DMS114 treated with DMSO at 0.1 percent for 48 hours (cell line): ENCODE data around the gene DPH2.
A peak's percentile ranks its signal among the peaks of the same experiment; 100 is the strongest.

Experiments
- DNase-seq: peaks from one replicate; lab custom pipeline; 2025; ENCODE audit not compliant: unreplicated experiment; lab: John Stamatoyannopoulos, UW

Gene DPH2

GRCh38 chr1:43942411-43942810 lies 27.4 kb upstream of the DPH2 start:
- DNase-seq: no peak

- DNase-seq: no peak
Observed at GRCh38 chr1:43944860-43945259, 24.9 kb upstream of the DPH2 start.

DNA sequence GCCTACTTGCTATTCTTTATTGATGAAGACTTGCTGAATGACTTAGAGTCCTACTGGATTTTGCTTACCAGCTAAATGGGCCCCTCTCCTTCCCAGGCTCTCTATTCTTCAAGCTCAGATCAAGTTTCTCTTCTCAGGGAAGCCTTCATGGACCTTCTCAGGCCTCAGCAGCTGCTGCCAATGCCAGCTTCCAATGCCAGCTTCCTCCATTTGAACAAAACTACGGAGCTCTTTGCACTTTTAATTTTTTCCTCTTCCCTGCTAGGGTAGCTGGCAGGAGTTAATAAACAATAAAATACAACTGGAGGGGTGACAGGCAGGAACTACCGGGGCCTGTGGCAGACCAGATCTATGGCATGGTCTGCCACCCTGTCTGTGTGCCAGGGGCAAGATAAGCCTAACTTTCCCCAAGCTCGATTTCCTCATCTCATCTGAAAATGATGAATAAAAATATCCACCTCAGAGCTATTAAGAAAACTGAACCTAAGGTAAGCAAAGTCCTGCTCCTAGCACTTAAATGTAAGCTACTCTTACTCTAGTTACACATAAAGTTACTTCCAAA lies 24.1 kb upstream of the DPH2 start:
- DNase-seq: no peak

DNA sequence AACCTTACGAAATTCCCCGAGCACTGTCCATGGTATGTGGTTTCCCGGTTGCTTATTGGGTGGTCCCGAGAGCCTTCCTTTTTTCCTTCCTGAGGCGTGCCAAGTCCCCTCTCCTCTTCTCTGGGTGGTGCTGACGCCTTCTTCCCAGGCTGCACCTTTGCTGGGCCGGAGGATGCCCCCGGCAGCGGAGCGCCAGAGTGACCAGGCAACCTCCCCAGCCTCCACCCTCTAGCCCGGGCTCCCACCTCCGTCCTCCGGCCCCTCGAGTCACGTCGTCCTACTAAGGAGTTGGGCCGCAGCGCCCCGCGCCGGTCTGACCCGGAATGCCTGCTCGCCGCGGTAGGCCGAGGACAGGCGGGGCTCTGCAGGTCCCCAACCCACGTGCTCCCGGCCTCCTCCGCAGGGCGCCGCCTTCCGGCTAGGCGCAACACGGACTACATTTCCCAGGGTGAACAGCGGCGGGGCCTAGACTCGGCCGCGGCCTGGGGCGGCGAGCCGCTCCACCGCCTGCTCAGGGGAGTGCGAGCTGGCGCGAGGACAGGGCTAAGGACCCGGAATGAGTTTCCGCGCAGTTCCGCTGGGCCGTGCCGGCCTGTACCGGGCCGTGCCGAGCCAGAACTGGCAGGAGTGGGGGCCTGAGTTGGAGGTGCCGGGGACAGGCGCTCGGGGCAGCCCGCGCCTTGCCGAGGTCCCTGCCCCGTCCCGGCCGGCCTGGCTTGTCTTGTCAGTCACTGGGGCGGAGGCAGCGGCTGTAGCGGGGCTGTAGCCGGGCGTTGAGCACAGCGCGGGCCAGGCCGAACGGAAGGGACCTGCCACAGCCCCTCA lies 23.4 kb upstream of the DPH2 start, which contains the start of gene IPO13:
IPO13 (plus strand) TSS at position 715 of the 825 bp plus-strand sequence. CDS start 651 bp downstream, outside the sequence.
- peak; percentile 90 for DNase-seq

DNA sequence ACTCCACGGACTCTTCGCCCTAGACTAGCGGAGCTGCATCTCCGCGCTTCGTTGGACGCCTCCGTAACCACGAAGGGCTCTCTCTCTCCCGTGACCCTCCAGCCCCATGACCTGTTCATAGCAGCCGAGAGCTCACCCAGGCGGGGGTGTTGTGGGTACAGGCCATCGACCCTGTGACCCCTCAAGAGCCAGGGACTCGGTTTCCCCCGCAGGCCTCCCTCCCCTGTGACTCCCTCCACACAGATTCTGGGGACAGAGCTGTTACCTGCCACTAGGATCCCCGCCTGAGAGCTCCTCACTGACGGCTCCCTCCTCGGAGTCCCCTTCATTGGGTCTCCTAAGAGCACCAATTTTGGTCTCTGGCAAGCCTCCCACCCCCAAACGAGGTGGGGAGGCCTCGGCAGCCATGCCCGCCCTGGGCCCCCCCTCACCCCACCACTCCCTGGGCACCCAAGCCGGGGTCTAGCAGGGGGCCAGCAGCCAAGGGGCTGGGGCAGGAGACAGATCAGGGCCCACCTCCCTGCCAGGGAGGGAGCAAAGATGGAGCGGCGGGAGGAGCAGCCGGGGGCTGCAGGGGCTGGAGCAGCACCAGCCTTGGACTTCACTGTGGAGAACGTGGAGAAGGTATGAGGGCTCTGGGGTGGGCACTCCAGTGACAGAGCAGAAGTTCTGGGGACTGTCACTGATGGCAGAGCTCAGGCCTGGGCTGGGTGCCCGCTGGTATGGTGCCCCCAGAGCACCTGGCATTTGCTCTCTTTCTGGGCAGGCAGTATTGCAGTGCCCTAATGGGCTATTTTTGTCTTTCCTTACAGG lies 22.5 kb upstream of the DPH2 start:
- no peak for DNase-seq

- DNase-seq: no peak
Observed at GRCh38 chr1:43947874-43948437, 21.9 kb upstream of the DPH2 start.

DNA sequence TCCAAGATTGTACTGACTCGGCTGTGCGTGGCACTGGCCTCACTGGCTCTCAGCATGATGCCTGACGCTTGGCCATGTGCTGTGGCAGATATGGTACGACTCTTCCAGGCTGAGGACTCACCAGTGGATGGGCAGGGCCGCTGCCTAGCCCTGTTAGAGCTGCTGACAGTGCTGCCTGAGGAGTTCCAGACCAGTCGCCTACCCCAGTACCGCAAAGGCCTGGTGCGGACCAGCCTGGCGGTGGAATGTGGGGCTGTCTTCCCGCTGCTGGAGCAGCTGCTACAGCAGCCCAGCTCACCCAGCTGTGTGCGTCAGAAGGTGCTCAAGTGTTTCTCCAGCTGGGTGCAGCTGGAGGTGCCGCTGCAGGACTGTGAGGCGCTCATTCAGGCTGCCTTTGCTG lies 20.1 kb upstream of the DPH2 start:
- no peak for DNase-seq

- DNase-seq: no peak
Observed at GRCh38 chr1:43951021-43951985, 18.5 kb upstream of the DPH2 start.

DNA sequence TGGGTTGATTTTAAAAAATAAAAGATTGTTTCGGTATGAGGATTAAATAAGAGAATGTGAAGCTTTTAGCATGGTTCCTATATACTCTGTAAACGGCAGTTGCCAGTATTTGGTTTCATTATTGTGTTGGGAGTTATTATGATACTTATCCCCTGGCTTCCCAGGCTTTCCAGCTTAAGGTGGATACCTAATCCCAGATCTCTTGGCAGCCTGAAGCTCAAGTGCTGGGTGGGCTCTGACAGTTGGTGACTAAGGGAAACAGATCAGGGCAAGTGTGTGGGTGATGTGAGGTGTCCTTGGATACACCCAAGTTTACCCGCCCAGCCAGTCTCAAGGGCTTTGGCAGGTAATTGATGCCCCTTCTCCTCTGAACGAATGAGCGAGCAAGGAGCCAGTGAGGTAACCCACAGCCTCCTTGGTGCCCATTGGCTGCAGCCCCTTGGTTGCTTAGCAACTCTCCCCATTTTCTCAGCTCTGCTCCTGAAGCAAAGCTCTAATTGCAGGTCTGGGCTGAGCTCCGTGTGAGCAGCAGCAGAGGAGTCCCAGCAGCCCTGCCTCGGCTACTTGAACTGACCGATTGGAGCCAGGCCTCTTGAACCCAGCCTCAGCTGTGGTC lies 17.0 kb upstream of the DPH2 start:
- DNase-seq: no peak

GRCh38 chr1:43953361-43953760 lies 16.4 kb upstream of the DPH2 start:
- DNase-seq: no peak

GRCh38 chr1:43954036-43954435 lies 15.8 kb upstream of the DPH2 start:
- DNase-seq: no peak

DNA sequence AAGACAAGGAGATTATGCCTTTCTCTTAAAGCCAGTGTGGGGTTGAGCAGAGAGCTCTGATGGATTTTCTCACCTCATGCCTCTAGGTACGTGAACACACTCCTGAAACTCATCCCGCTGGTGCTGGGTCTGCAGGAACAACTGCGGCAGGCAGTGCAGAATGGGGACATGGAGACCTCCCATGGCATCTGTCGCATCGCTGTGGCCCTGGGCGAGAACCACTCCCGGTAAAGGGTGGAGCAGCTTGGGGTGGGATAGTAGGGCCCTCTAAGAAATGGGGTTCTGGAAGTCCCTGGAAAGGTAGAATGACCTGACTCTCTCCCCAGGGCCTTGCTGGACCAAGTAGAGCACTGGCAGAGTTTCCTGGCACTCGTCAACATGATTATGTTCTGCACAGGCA lies 13.6 kb upstream of the DPH2 start:
- no peak for DNase-seq

DNA sequence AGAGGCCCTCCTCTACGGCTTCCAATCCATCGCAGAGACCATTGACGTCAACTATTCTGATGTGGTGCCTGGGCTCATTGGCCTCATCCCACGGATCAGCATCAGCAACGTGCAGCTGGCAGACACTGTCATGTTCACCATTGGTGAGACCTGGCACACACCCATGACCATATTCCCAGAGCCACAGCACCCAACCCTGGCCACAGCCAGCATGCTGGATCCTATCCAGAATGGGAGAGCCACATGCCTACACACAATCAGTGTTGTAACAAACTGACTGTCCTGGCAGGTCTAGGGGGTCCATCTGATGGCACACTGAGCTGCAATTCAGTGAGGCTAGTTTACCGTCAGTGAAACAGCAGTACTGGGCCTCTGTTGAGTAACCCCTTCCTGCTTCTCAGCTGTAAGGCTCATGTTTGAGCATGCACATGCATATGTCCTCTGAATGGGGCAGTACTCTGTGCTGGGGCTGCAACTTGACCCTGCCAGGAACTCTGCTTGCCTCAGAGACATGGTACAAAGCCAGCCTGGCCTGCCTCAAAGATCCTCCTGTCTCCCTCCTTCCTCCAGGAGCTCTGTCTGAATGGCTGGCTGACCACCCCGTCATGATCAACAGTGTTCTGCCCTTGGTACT lies 12.3 kb upstream of the DPH2 start:
- DNase-seq: no peak

DNA sequence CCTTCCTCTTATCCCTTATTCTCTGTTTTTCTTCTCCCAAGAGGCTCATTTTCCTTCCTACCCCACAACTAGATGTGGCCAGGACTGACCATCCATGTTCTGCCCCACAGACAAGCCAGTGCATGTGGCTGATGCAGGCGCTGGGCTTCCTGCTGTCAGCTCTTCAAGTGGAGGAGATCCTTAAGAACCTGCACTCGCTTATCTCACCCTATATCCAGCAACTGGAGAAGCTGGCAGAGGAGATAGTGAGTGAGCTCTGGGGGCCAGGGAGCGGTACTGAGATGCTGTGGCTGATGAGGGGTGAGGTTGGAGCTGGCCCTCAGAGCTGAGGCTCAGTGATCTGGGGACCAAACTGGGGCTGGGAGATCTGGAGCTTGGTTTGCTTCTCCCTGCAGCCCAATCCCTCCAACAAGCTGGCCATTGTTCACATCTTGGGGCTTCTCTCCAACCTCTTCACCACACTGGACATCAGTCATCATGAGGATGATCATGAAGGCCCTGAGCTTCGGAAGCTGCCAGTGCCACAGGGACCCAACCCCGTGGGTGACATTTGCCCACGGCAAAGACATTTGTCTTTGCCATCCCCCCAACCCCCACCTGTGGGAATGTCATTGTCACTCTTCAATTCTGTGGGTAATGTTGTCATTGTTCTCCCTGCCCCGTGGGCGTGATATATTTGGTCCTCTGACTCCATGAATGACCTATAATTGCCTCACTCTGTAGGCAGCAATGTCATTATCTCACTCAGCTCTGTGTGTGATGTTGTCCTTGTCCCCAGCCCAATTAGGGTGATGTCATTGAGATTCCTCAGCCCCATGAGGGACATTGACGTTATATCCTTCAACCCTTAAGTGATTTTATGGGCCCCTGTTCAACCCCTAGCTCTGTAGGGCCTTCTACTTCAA lies 11.2 kb upstream of the DPH2 start:
- no peak for DNase-seq

DNA sequence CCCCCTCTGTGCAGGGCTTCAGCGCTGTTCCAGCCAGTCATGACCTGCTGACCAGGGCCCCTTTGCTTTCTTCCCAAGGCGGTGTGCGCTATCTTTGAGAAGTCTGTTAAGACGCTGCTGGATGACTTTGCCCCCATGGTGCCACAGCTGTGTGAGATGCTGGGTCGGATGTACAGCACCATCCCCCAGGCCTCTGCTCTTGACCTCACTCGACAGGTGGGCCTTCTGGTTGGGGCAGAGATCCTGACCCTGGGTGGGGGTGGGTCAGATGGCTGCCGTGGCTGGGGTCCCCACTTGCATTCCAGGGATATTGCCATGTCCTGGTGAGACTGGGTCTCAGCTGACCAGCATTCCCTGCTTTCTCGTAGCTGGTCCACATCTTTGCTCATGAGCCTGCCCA lies 9.0 kb upstream of the DPH2 start:
- DNase-seq: no peak

DNA sequence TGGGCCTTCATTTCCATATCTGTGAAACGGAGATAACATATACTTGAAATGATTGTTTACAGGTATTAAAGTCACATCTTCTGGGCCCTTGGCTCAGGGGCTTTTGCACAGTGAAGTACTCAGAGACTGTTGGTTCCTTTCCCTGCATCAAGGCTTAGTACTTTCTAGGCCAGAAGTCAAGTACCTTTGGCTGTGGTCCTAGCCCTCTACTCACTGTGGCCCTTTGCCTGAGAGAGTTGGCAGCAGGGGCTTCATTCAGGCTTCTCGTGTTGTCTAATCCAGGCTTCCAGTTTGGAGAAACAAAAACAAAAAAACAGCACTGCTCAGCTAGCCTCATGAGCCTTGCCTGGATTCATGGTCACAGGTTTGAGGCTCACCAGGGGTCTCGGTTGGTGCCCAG lies 8.1 kb upstream of the DPH2 start:
- DNase-seq: no peak

GRCh38 chr1:43962324-43962723 lies 7.5 kb upstream of the DPH2 start:
- DNase-seq: no peak

DNA sequence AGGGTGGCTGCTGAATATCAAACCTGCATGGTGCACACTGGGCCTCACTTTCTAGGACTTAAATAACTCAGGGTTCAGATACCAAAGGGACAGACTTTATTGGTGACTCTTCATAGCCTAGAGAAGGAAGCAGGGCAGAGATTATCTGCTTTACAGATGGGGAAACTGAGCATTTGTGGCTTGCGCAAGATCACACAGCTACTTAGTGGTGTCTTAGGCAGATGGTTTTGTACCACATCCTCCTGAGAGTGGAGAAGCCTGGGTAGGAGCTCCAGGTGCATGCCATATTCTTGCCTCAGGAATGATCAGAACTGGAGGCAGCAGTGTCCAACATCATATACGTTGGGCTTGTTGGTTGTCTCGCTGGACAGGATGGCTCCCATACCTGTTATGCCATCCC lies 6.8 kb upstream of the DPH2 start:
- DNase-seq: no peak

DNA sequence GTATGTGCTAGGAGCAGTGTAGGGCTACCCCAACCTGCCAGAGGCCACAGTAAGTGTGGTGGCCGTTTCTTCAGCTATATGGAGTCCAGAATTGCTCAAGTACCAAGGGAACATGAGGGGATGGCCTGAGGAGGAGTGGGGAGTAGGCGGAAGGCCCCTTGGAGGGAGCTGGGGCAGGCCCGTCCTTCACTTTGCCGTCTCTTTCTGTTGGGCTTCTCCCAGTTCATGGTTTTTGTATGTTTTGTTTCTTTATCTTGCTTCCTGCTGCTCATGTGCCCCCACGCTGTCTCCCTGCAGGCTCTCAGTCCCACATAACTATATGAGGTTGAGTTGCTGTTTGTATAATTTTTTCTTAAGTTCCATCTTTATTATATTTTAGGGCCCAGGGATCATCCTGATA lies 5.9 kb upstream of the DPH2 start:
- DNase-seq: no peak
